ENCODE measurements around the gene SIK3. TPM values are rescaled to one million over a fixed set of nuclear protein-coding genes. Genes with fewer than 3 reads are reported as not detected.

The SIK3 gene
- total RNA-seq, 1 experiment from 2014 or later: 34.4 TPM

DNA sequence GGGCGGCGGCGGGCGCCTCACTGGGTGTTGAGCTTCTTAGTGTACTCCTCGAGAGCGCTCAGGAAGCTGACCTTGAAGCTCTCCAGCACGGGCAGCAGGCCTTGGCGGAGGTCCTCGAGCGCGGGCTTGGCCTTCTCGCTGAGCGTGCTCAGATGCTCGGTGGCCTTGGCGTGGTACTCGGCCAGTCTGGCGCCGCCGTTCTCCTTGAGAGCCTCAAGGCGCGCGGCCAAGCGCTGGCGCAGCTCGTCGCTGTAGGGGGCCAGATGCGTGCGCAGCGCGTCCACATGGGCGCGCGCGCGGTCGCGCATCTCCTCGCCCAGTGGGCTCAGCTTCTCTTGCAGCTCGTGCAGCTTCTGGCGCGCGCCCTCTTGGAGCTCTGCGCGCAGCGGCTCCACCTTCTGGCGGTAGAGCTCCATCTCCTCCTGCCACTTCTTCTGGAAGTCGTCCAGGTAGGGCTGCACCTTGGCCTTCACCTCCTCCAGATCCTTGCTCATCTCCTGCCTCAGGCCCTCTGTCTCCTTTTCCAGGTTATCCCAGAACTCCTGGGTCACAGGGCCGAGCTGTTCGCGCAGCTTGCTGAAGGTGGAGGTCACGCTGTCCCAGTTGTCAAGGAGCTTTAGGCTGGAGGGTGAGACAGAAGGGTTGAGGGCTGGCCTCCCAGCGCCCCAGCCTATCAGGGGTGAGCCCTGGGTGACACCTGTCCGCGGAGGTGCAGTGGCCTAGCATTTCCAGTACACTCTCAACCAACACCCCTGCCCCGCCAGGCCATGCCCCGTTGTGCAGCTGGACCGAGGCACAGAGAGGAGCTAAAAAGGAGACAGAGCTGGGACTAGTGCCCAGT lies 262.2 kb downstream of the SIK3 start (continued):
- peak; percentile 36; the same call in 1 of the 2 replicates for TF ChIP-seq USF2 (CRISPR knock-in tag; IDR thresholded peaks at IDR 0.05)
- peak; percentile 72; the same call in 1 of the 2 replicates for TF ChIP-seq MYBL2 (CRISPR knock-in tag; IDR thresholded peaks at IDR 0.05)
- no peak for TF ChIP-seq ZNF219 (CRISPR knock-in tag; IDR thresholded peaks at IDR 0.05; ENCODE audit: borderline replicate concordance)
- TF ChIP-seq TEAD4 (CRISPR knock-in tag; IDR thresholded peaks at IDR 0.05): no peak
- TF ChIP-seq TEAD1 (CRISPR knock-in tag; IDR thresholded peaks at IDR 0.05): peak; percentile 57; the same call in 1 of the 2 replicates
- no peak for TF ChIP-seq PRRX2 (CRISPR knock-in tag; IDR thresholded peaks at IDR 0.05)
- no peak for TF ChIP-seq STAT6 (CRISPR knock-in tag; conservative IDR thresholded peaks at IDR 0.05; ENCODE audit: low read depth)
- TF ChIP-seq SMAD3 (CRISPR knock-in tag; IDR thresholded peaks at IDR 0.05; ENCODE audit: borderline replicate concordance): no peak
- TF ChIP-seq, protein P1, sequence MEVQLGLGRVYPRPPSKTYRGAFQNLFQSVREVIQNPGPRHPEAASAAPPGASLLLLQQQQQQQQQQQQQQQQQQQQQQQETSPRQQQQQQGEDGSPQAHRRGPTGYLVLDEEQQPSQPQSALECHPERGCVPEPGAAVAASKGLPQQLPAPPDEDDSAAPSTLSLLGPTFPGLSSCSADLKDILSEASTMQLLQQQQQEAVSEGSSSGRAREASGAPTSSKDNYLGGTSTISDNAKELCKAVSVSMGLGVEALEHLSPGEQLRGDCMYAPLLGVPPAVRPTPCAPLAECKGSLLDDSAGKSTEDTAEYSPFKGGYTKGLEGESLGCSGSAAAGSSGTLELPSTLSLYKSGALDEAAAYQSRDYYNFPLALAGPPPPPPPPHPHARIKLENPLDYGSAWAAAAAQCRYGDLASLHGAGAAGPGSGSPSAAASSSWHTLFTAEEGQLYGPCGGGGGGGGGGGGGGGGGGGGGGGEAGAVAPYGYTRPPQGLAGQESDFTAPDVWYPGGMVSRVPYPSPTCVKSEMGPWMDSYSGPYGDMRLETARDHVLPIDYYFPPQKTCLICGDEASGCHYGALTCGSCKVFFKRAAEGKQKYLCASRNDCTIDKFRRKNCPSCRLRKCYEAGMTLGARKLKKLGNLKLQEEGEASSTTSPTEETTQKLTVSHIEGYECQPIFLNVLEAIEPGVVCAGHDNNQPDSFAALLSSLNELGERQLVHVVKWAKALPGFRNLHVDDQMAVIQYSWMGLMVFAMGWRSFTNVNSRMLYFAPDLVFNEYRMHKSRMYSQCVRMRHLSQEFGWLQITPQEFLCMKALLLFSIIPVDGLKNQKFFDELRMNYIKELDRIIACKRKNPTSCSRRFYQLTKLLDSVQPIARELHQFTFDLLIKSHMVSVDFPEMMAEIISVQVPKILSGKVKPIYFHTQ (CRISPR knock-in tag; IDR thresholded peaks at IDR 0.05): no peak
- no peak for TF ChIP-seq NFYB (CRISPR knock-in tag; conservative IDR thresholded peaks at IDR 0.05; ENCODE audit: low read depth)
- TF ChIP-seq TP53 (CRISPR knock-in tag; IDR thresholded peaks at IDR 0.05): peak; percentile 74; the same call in 1 of the 2 replicates
- TF ChIP-seq ATF2 (CRISPR knock-in tag; IDR thresholded peaks at IDR 0.05; ENCODE audit: borderline replicate concordance, low read depth): no peak
- TF ChIP-seq, protein P2, sequence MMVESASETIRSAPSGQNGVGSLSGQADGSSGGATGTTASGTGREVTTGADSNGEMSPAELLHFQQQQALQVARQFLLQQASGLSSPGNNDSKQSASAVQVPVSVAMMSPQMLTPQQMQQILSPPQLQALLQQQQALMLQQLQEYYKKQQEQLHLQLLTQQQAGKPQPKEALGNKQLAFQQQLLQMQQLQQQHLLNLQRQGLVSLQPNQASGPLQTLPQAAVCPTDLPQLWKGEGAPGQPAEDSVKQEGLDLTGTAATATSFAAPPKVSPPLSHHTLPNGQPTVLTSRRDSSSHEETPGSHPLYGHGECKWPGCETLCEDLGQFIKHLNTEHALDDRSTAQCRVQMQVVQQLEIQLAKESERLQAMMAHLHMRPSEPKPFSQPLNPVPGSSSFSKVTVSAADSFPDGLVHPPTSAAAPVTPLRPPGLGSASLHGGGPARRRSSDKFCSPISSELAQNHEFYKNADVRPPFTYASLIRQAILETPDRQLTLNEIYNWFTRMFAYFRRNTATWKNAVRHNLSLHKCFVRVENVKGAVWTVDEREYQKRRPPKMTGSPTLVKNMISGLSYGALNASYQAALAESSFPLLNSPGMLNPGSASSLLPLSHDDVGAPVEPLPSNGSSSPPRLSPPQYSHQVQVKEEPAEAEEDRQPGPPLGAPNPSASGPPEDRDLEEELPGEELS (CRISPR knock-in tag; IDR thresholded peaks at IDR 0.05): peak; percentile 96
- TF ChIP-seq IRF2 (CRISPR knock-in tag; IDR thresholded peaks at IDR 0.05; ENCODE audit: borderline replicate concordance, low read depth): no peak
- TF ChIP-seq, protein P3, sequence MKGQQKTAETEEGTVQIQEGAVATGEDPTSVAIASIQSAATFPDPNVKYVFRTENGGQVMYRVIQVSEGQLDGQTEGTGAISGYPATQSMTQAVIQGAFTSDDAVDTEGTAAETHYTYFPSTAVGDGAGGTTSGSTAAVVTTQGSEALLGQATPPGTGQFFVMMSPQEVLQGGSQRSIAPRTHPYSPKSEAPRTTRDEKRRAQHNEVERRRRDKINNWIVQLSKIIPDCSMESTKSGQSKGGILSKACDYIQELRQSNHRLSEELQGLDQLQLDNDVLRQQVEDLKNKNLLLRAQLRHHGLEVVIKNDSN (CRISPR knock-in tag; IDR thresholded peaks at IDR 0.05): peak; percentile 48; the same call in 1 of the 2 replicates
- no peak for TF ChIP-seq SMAD4 (CRISPR knock-in tag; IDR thresholded peaks at IDR 0.05)
- TF ChIP-seq, protein P4, sequence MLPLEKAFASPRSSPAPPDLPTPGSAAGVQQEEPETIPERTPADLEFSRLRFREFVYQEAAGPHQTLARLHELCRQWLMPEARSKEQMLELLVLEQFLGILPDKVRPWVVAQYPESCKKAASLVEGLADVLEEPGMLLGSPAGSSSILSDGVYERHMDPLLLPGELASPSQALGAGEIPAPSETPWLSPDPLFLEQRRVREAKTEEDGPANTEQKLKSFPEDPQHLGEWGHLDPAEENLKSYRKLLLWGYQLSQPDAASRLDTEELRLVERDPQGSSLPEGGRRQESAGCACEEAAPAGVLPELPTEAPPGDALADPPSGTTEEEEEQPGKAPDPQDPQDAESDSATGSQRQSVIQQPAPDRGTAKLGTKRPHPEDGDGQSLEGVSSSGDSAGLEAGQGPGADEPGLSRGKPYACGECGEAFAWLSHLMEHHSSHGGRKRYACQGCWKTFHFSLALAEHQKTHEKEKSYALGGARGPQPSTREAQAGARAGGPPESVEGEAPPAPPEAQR (CRISPR knock-in tag; IDR thresholded peaks at IDR 0.05): no peak
- TF ChIP-seq, protein P5, sequence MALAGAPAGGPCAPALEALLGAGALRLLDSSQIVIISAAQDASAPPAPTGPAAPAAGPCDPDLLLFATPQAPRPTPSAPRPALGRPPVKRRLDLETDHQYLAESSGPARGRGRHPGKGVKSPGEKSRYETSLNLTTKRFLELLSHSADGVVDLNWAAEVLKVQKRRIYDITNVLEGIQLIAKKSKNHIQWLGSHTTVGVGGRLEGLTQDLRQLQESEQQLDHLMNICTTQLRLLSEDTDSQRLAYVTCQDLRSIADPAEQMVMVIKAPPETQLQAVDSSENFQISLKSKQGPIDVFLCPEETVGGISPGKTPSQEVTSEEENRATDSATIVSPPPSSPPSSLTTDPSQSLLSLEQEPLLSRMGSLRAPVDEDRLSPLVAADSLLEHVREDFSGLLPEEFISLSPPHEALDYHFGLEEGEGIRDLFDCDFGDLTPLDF (CRISPR knock-in tag; IDR thresholded peaks at IDR 0.05): peak; percentile 75; the same call in 1 of the 2 replicates
- TF ChIP-seq CREM (CRISPR knock-in tag; IDR thresholded peaks at IDR 0.05): no peak
- no peak for TF ChIP-seq JAZF1 (CRISPR knock-in tag; IDR thresholded peaks at IDR 0.05)

Data from WTC11 (cell line).